Dermis lymphatic vessel endothelial cell (primary cell): ENCODE data around the gene C20orf204. TPM values are rescaled to one million over a fixed set of nuclear protein-coding genes. Genes with fewer than 3 reads are reported as not detected.

Source experiments
- total RNA-seq: library from RNA; depleted of rRNA; stranded (reverse); fragments of >200 nt; gene quantifications from 2 replicates; pipeline ENCODE4 v1.2.1, GENCODE V29; 2014

C20orf204 gene
- 3.3 and 5.8 TPM in 2 replicates for total RNA-seq

GRCh38 chr20:64035933-64036345 lies at the start of gene C20orf204:
Gene C20orf204, plus strand, starts transcription at chr20:64036182. Its CDS starts 142 bp downstream, at chr20:64036324.

GRCh38 chr20:64049060-64049877 lies 13.3 kb downstream of the C20orf204 start, which contains the start of gene SOX18:
Gene SOX18, minus strand, starts transcription at chr20:64049639. Its CDS starts 123 bp downstream, at chr20:64049516.

GRCh38 chr20:64062596-64063388 lies 26.8 kb downstream of the C20orf204 start, which contains the start of gene TCEA2:
Gene TCEA2, plus strand, starts transcription at chr20:64063198. Its CDS starts 115 bp downstream, at chr20:64063313.

GRCh38 chr20:64079273-64080012 lies 43.5 kb downstream of the C20orf204 start, which contains the start of gene RGS19:
Gene RGS19, minus strand, starts transcription at chr20:64079518. Its CDS starts 2,632 bp downstream, at chr20:64076886.

GRCh38 chr20:64080013-64080812 lies 44.2 kb downstream of the C20orf204 start, which contains the start of gene OPRL1:
Gene OPRL1, plus strand, starts transcription at chr20:64080082. Its CDS starts 12,639 bp downstream, at chr20:64092721.

GRCh38 chr20:64083804-64084684 lies 48.1 kb downstream of the C20orf204 start, which contains the start of gene LKAAEAR1:
Gene LKAAEAR1, minus strand, starts transcription at chr20:64084398. Its CDS starts 179 bp downstream, at chr20:64084219.

Other genes starting within 250 kb of the C20orf204 start
- gene ZBTB46, start 204.9 kb upstream of the C20orf204 start, total RNA-seq, result 78.5 and 87.3 TPM in 2 replicates
- not detected in 2 replicates for gene ABHD16B, start 174.7 kb upstream of the C20orf204 start, total RNA-seq
- gene TPD52L2, start 170.9 kb upstream of the C20orf204 start, total RNA-seq, result 140 and 150 TPM in 2 replicates
- 79.2 and 82.8 TPM in 2 replicates for gene DNAJC5, start 141.1 kb upstream of the C20orf204 start, total RNA-seq
- gene UCKL1, start 79.8 kb upstream of the C20orf204 start, total RNA-seq, result 31.2 and 33.3 TPM in 2 replicates
- gene ZNF512B, start 66.3 kb upstream of the C20orf204 start, total RNA-seq, result 7.9 TPM in 2 replicates
- 3.3 TPM in 2 replicates for gene SAMD10, start 56.5 kb upstream of the C20orf204 start, total RNA-seq
- 65.9 and 73.3 TPM in 2 replicates for gene PRPF6, start 55.0 kb upstream of the C20orf204 start, total RNA-seq
- 17.7 and 30.9 TPM in 2 replicates for gene SOX18, start 13.5 kb downstream of the C20orf204 start, total RNA-seq
- gene TCEA2, start 27.0 kb downstream of the C20orf204 start, total RNA-seq, result 34.2 and 34.3 TPM in 2 replicates
- gene RGS19, start 43.3 kb downstream of the C20orf204 start, total RNA-seq, result 13.8 and 14.7 TPM in 2 replicates
- 1.6 and 2.2 TPM in 2 replicates for gene OPRL1, start 43.9 kb downstream of the C20orf204 start, total RNA-seq
- gene LKAAEAR1, start 48.2 kb downstream of the C20orf204 start, total RNA-seq, result 0.17 TPM in 1 of 2 replicates, not detected in the other
- gene NPBWR2, start 71.4 kb downstream of the C20orf204 start, total RNA-seq, result not detected in 2 replicates
- gene MYT1, start 128.3 kb downstream of the C20orf204 start, total RNA-seq, result 0.09 and 0.33 TPM in 2 replicates
- gene PCMTD2, start 219.6 kb downstream of the C20orf204 start, total RNA-seq, result 66.9 and 126 TPM in 2 replicates